HG03103 (cell line): ENCODE measurements around the gene CHCHD6.

ENCODE experiments used
- ATAC-seq: cut with Tn5 transposase; IDR thresholded peaks from one replicate; pipeline ENCODE4 v1.9.1; 2021; ENCODE audit warnings: low read depth; ENCODE audit not compliant: unreplicated experiment

The CHCHD6 gene

GRCh38 chr3:126914226-126914625, 210.2 kb downstream of the CHCHD6 start:
- ATAC-seq = no peak

GRCh38 chr3:126915015-126915414, 211.0 kb downstream of the CHCHD6 start:
- no peak for ATAC-seq

GRCh38 chr3:126916546-126916945, 212.5 kb downstream of the CHCHD6 start:
- ATAC-seq = no peak

- ATAC-seq = no peak
These were observed 213.3 kb downstream of the CHCHD6 start for GRCh38 chr3:126917232-126917804.

GRCh38 chr3:126918355-126918821, 214.3 kb downstream of the CHCHD6 start:
- no peak for ATAC-seq

GRCh38 chr3:126921085-126921824, 217.2 kb downstream of the CHCHD6 start:
- ATAC-seq = no peak

GRCh38 chr3:126922466-126922865, 218.4 kb downstream of the CHCHD6 start:
- no peak for ATAC-seq

- no peak for ATAC-seq
These were observed 219.4 kb downstream of the CHCHD6 start for GRCh38 chr3:126923423-126923822.

- no peak for ATAC-seq
These were observed 219.9 kb downstream of the CHCHD6 start for GRCh38 chr3:126923895-126924294.

GRCh38 chr3:126924458-126924857, 220.4 kb downstream of the CHCHD6 start:
- ATAC-seq = no peak

GRCh38 chr3:126925411-126926171, 221.6 kb downstream of the CHCHD6 start:
- ATAC-seq = no peak

- ATAC-seq = no peak
These were observed 222.8 kb downstream of the CHCHD6 start for GRCh38 chr3:126926684-126927400.

- no peak for ATAC-seq
These were observed 223.3 kb downstream of the CHCHD6 start for GRCh38 chr3:126927401-126927750.

GRCh38 chr3:126927846-126928245, 223.8 kb downstream of the CHCHD6 start:
- ATAC-seq = no peak

- no peak for ATAC-seq
These were observed 225.0 kb downstream of the CHCHD6 start for GRCh38 chr3:126928921-126929474.

GRCh38 chr3:126930936-126931600, 227.0 kb downstream of the CHCHD6 start:
- ATAC-seq = no peak

- ATAC-seq = no peak
These were observed 227.8 kb downstream of the CHCHD6 start for GRCh38 chr3:126931806-126932187.

- no peak for ATAC-seq
These were observed 228.3 kb downstream of the CHCHD6 start for GRCh38 chr3:126932188-126932931.

GRCh38 chr3:126934031-126934531, 230.0 kb downstream of the CHCHD6 start:
- no peak for ATAC-seq
